GM21447 (cell line): ENCODE results near the gene TRA2B.

Experiments used
- ATAC-seq: cut with Tn5 transposase; IDR thresholded peaks from one replicate; pipeline ENCODE4 v1.9.1; 2021; ENCODE audit not compliant: unreplicated experiment

TRA2B gene

GRCh38 chr3:185878920-185879319, 58.9 kb downstream of the TRA2B start:
- ATAC-seq = no peak

GRCh38 chr3:185874119-185874518, 63.7 kb downstream of the TRA2B start:
- ATAC-seq = no peak

- no peak for ATAC-seq
These were observed 70.2 kb downstream of the TRA2B start for GRCh38 chr3:185867650-185868049.

- ATAC-seq = no peak
These were observed 70.8 kb downstream of the TRA2B start for GRCh38 chr3:185866995-185867394.

GRCh38 chr3:185866555-185866954, 71.3 kb downstream of the TRA2B start:
- no peak for ATAC-seq
